Spleen (tissue), 7 donors: ENCODE results near the gene IL15.
"Not testable (repeated sequence)": the region's sequence is repeated elsewhere in the genome, so short reads cannot be mapped to it uniquely, and the experiment has no call there.

Experiments
- POLR2A ChIP-seq, 3 donors: fragments of 450-650 bp; IDR thresholded peaks; one replicate each; pipeline ENCODE4 v1.5.1; 2017; ENCODE audit warnings: antibody characterized with exemption in 3 of 3, mild to moderate bottlenecking in 1 of 3
- POLR2AphosphoS5 ChIP-seq, 3 donors: sonication (generic); formaldehyde crosslinking; IDR thresholded peaks; one replicate each; pipeline ENCODE4 v1.5.1; 2017; ENCODE audit warnings: antibody characterized with exemption in 3 of 3
- TF ChIP-seq, protein P1 (sequence below), 11 experiments: fragments of 200-600 bp in 7 of 11; fragments of 450-650 bp in 4 of 11; sonication (generic) in 4 of 11; IDR thresholded peaks in 8 of 11; conservative IDR thresholded peaks in 3 of 11; 1 replicate in 7 of 11; 2 replicates in 4 of 11; pipeline versions ENCODE4 v1.4.0 to v1.8.0; 2016 to 2021; ENCODE audit warnings: antibody characterized with exemption in 11 of 11, inconsistent platforms in 4 of 11, mild to moderate bottlenecking in 1 of 11
- donor health status: DM: no; HTN: no; CAD: no; lungs with moderate emphysema.
- donor health status: DM: no; HTN: no; CAD: no.
- donor health status: DM: no; HTN: no; CAD: no.

- not testable (repeated sequence) for TF ChIP-seq POLR2A, POLR2AphosphoS5 (IDR thresholded peaks at IDR 0.05)
- TF ChIP-seq, protein P1, sequence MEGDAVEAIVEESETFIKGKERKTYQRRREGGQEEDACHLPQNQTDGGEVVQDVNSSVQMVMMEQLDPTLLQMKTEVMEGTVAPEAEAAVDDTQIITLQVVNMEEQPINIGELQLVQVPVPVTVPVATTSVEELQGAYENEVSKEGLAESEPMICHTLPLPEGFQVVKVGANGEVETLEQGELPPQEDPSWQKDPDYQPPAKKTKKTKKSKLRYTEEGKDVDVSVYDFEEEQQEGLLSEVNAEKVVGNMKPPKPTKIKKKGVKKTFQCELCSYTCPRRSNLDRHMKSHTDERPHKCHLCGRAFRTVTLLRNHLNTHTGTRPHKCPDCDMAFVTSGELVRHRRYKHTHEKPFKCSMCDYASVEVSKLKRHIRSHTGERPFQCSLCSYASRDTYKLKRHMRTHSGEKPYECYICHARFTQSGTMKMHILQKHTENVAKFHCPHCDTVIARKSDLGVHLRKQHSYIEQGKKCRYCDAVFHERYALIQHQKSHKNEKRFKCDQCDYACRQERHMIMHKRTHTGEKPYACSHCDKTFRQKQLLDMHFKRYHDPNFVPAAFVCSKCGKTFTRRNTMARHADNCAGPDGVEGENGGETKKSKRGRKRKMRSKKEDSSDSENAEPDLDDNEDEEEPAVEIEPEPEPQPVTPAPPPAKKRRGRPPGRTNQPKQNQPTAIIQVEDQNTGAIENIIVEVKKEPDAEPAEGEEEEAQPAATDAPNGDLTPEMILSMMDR (IDR thresholded peaks at IDR 0.05 in 8 of 11, conservative IDR thresholded peaks at IDR 0.05 in 3 of 11) = not testable (repeated sequence)
Observed at GRCh38 chr4:141604683-141605082, 31.7 kb upstream of the IL15 start.
